ENCODE data around the gene ENC1. TPM values are rescaled to one million over a fixed set of nuclear protein-coding genes. Genes with fewer than 3 reads are reported as not detected.
A peak's percentile ranks its signal among the peaks of the same experiment; 100 is the strongest.

ENC1 gene
- polyA plus RNA-seq, 1 donor (not counting 4 experiments of a cell fraction or from before 2014, with no cell fraction given), result 68.1 TPM

DNA sequence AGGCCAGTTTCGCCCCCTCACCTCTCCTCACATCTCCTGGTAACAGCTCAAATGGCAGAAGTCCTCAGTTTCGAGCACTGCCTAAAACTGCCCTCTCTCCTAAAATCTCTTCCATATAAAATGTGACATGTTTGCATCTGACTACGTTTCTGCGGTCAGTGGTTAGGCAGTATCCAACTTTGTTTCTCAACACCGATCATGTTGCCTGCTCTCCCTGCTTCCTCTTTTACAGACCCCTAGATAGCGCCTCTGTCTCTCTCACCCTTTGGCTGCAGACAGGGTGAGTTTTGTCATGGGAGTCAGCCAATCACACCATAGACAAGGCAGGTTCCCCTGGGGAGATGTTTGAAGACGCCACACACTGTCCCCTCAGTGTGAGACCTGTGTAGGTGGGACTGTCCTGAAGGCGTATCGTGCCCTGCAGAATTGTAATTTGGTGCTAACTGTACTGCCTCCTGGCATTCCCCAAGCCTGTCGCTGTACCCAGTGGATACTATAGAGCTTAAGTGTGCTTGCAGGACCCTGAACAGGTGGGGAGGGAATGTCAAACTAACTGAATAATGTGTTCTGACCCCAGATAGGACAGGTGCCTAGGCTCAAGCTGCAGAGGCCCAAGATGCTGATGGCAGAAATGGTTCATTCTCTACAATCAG lies 45.6 kb upstream of the ENC1 start:
- H3K27me3 ChIP-seq (ENCODE audit: control insufficient read depth, extremely low read depth, insufficient read depth, low read length), result no peaks in the 10 kb centered on the region

DNA sequence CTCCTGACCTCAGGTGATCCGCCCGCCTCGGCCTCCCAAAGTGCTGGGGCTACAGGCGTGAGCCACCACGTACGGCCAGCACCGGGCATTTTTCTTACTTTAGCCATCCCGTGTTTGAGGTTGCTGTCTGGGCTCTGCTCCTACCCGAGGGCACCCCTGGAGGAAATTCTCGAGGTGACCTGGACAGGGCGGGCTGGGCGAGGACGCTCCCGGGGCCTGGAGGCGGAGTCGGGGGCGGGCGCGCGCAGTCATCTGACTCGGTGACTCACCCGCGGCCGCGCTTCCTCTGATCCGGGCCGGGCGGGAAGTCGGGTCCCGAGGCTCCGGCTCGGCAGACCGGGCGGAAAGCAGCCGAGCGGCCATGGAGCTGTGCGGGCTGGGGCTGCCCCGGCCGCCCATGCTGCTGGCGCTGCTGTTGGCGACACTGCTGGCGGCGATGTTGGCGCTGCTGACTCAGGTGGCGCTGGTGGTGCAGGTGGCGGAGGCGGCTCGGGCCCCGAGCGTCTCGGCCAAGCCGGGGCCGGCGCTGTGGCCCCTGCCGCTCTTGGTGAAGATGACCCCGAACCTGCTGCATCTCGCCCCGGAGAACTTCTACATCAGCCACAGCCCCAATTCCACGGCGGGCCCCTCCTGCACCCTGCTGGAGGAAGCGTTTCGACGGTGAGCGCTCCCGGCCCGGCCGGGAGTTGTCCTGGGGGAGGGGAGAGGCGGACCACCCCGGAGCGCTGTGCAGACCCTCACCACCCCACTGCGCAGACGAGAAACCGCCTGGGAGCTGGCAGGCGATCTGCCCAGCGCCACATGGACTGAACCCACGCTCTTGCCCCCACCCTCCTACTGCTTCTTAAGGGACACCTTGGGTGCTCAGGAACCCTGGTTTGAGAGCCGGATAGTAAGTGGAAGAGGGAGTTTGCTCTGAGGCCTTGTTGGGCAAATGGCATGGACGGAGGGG lies 44.6 kb upstream of the ENC1 start, which contains the start of gene HEXB:
Gene HEXB (plus strand): TSS at position 334 of the 952 bp plus-strand sequence. CDS start 28 bp downstream, at position 362.
- Histone ChIP-seq H4K20me1 (ENCODE audit: control insufficient read depth, extremely low read depth, insufficient read depth, low read length) (no peaks in the 10 kb centered on the region), H3K27me3 (ENCODE audit: control insufficient read depth, extremely low read depth, insufficient read depth, low read length) (no peaks in the 10 kb centered on the region), H3K4me2 (ENCODE audit: control insufficient read depth, extremely low read depth, insufficient read depth, low read depth, low read length) (peak within 1 kb of the TSS; percentile 93), H3K36me3 (ENCODE audit: control insufficient read depth in 2 of 2, extremely low read depth in 1 of 2, insufficient read depth in 2 of 2, low read length in 2 of 2) (peaks cover 6 to 11% of the 10 kb centered on the region in 2 experiments), H3K9me1 (ENCODE audit: control insufficient read depth, extremely low read depth, insufficient read depth, low read length) (peaks cover 5% of the 10 kb centered on the region), H3K4me3 (ENCODE audit: control insufficient read depth in 2 of 3, extremely low read depth in 1 of 3, insufficient read depth in 2 of 3, low read depth in 1 of 3, low read length in 3 of 3) (peak within 1 kb of the TSS; percentile 80 to 95 (median 84)), H2AFZ (ENCODE audit: control insufficient read depth, low read length) (peak within 1 kb of the TSS; percentile 91), H3K27ac (ENCODE audit: control insufficient read depth, insufficient read depth, low read length) (peak within 1 kb of the TSS; percentile 80), H3K4me1 (ENCODE audit: control insufficient read depth, extremely low read depth, insufficient read depth, low read length) (peaks cover 22% of the 10 kb centered on the region), H3K9ac (ENCODE audit: control insufficient read depth, extremely low read depth, insufficient read depth, low read length) (peak within 1 kb of the TSS; percentile 89), H3K9me3 (ENCODE audit: control insufficient read depth, low read depth, low read length) (no peaks in the 10 kb centered on the region), H3K79me2 (ENCODE audit: control insufficient read depth, insufficient read depth, low read length) (peaks cover 31% of the 10 kb centered on the region)
- TF ChIP-seq, protein P1, sequence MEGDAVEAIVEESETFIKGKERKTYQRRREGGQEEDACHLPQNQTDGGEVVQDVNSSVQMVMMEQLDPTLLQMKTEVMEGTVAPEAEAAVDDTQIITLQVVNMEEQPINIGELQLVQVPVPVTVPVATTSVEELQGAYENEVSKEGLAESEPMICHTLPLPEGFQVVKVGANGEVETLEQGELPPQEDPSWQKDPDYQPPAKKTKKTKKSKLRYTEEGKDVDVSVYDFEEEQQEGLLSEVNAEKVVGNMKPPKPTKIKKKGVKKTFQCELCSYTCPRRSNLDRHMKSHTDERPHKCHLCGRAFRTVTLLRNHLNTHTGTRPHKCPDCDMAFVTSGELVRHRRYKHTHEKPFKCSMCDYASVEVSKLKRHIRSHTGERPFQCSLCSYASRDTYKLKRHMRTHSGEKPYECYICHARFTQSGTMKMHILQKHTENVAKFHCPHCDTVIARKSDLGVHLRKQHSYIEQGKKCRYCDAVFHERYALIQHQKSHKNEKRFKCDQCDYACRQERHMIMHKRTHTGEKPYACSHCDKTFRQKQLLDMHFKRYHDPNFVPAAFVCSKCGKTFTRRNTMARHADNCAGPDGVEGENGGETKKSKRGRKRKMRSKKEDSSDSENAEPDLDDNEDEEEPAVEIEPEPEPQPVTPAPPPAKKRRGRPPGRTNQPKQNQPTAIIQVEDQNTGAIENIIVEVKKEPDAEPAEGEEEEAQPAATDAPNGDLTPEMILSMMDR (optimal IDR thresholded peaks at IDR 0.05 in 1 of 3, IDR thresholded peaks at IDR 0.05 in 1 of 3, conservative IDR thresholded peaks at IDR 0.05 in 1 of 3; ENCODE audit: extremely low read depth in 1 of 3, insufficient read depth in 2 of 3, low read length in 3 of 3), result no peak
- TF ChIP-seq EZH2 (IDR thresholded peaks at IDR 0.05; ENCODE audit: low read length), result no peak
- peak; percentile 59 for FAIRE-seq
- dilution Hi-C loops (cut with MboI; ENCODE audit: extremely low pct_ligation_motif_present, low sequenced_read_pairs), result no loop called here
- DNase-seq (ENCODE audit: low read depth, low spot score), result peak; percentile 38

More for the DNA sequence above, 45.6 kb upstream of the ENC1 start:
- H3K4me1 ChIP-seq (ENCODE audit: control insufficient read depth, extremely low read depth, insufficient read depth, low read length), result peaks cover 22% of the 10 kb centered on the region
- H3K9ac ChIP-seq (ENCODE audit: control insufficient read depth, extremely low read depth, insufficient read depth, low read length), result peak overlapping the region; percentile 89
- FAIRE-seq (peak; percentile 17), DNase-seq (ENCODE audit: low read depth, low spot score) (no peak)
- peak overlapping the region; percentile 80 for H3K27ac ChIP-seq (ENCODE audit: control insufficient read depth, insufficient read depth, low read length)
- dilution Hi-C loops (cut with MboI; ENCODE audit: extremely low pct_ligation_motif_present, low sequenced_read_pairs), result no loop called here
- H3K9me1 ChIP-seq (ENCODE audit: control insufficient read depth, extremely low read depth, insufficient read depth, low read length), result peaks cover 5% of the 10 kb centered on the region
- peaks cover 31% of the 10 kb centered on the region for H3K79me2 ChIP-seq (ENCODE audit: control insufficient read depth, insufficient read depth, low read length)
- H3K9me3 ChIP-seq (ENCODE audit: control insufficient read depth, low read depth, low read length), result no peaks in the 10 kb centered on the region
- H3K4me3 ChIP-seq (ENCODE audit: control insufficient read depth in 2 of 3, extremely low read depth in 1 of 3, insufficient read depth in 2 of 3, low read depth in 1 of 3, low read length in 3 of 3), result peak overlapping the region; percentile 80 to 95 (median 84)
- H2AFZ ChIP-seq (ENCODE audit: control insufficient read depth, low read length), result peak overlapping the region; percentile 91
- peak overlapping the region; percentile 93 for H3K4me2 ChIP-seq (ENCODE audit: control insufficient read depth, extremely low read depth, insufficient read depth, low read depth, low read length)
- peaks cover 7 to 11% of the 10 kb centered on the region in 2 experiments for H3K36me3 ChIP-seq (ENCODE audit: control insufficient read depth in 2 of 2, extremely low read depth in 1 of 2, insufficient read depth in 2 of 2, low read length in 2 of 2)
- no peaks in the 10 kb centered on the region for H4K20me1 ChIP-seq (ENCODE audit: control insufficient read depth, extremely low read depth, insufficient read depth, low read length)
- no peak for TF ChIP-seq EZH2 (IDR thresholded peaks at IDR 0.05; ENCODE audit: low read length)
- TF ChIP-seq, protein P1 (optimal IDR thresholded peaks at IDR 0.05 in 1 of 3, IDR thresholded peaks at IDR 0.05 in 1 of 3, conservative IDR thresholded peaks at IDR 0.05 in 1 of 3; ENCODE audit: extremely low read depth in 1 of 3, insufficient read depth in 2 of 3, low read length in 3 of 3), result no peak
